HK-2 (cell line): ENCODE measurements around the gene STX18.
"Not testable (repeated sequence)": the region's sequence is repeated elsewhere in the genome, so short reads cannot be mapped to it uniquely, and the experiment has no call there.

Experiments used
- DNase-seq: peaks from one replicate; pipeline ENCODE4 v3.0.0-alpha.2; 2018; ENCODE audit not compliant: unreplicated experiment

Gene STX18

DNA sequence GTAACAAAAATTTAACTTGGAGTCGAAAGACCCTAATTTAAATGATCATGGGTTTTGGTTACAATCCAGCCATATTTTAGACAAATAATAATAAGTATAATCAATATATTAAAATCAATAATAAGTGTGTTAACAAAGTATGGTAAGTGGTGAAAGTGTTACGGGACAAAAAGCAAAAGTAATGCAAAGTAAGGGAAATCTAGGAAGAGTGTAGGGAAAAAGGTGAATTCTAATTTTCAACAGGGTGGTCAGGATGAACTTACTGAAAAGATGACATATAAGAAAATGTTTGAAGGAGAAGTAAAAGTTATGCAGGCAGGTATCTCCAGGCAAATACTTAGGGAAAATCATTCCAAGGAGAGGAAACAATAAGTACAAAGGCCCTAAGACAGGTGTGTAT lies 32.3 kb downstream of the STX18 start:
- DNase-seq: no peak

DNA sequence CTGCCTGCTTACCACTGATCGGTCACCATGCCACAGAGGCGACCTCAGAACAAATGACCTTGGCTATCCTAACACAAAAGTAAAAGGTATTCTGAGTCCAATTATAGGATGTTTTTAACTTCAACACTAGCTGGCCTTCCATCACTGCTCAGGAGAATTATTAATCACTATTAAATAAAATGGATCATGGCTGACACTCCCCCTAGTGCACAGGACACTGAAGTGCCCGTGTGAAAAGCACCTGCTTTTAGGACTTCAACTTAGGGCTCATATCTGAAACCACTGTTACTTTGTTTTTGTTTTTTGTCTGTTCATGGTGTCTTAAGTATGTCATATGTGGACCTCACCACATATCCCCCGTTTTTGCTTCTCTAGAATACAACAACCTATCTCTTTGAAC lies 33.9 kb downstream of the STX18 start:
- DNase-seq: peak; percentile 5

DNA sequence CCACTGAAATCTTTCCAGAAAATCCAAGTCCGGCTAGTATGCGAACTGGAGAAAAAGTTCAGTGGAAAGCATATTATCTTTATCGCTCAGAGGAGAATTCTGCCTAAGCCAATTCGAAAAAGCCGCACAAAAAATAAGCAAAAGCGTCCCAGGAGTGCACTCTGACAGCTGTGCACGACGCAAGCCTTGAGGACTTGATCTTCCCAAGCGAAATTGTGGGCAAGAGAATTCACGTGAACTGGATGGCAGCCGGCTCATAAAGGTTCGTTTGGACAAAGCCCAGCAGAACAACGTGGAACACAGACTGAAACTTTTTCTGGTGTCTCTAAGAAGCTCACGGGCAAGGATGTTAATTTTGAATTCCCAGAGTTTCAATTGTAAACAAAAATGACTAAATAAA lies 34.4 kb downstream of the STX18 start:
- DNase-seq: no peak

DNA sequence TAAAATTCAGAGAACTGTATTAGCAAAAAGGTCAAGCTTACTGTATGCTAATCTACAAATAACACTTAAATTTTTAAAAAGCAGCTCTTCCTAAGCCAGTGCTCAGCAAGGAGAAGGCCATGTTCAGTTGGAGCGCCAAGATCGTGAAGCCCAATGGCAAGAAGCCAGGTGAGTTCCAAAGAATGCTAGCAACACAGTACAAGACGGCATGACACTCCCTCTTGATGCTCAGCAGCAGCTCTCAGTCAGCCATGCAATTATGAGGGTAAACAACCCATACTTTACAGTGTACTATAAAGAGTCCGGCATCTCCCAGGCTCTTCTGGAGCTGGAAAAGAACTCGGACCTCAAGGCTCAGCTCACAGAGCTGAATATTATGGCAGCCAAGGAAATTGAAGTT lies 34.9 kb downstream of the STX18 start:
- DNase-seq: no peak

DNA sequence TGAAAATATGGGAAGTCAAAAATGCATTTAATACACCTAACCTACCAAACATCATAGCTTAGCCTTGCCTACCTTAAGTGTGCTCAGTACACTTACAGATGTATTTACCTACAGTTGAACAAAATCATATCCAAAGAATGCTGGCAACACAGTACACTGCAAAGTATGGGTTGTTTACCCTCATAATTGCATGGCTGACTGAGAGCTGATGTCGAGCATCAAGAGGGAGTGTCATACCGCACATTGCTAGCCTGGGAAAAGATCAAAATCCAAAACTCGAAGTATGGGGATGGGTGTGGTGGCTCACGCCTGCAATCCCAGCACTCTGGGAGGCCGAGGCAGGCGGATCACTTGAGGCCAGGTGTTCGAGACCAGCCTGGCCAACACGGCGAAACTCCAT lies 36.6 kb downstream of the STX18 start:
- DNase-seq: not testable (repeated sequence)

DNA sequence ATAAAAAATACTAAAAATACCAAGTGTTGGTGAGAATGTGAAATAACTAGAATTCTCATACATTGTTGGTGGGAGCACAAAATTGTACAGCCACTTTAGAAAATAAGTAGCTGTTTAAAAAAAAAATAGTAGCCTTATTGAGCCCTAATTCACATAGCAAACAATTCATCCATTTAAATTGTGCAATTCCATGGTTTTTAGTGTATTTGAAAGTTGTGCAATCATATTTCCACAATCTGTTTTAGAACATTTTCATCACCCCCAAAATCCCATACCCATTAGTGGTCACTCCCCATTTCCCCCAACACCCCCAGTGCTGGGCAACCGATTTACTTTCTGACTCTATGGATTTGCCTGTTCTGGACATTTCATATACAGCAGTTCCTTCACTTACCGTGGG lies 37.1 kb downstream of the STX18 start:
- DNase-seq: no peak

DNA sequence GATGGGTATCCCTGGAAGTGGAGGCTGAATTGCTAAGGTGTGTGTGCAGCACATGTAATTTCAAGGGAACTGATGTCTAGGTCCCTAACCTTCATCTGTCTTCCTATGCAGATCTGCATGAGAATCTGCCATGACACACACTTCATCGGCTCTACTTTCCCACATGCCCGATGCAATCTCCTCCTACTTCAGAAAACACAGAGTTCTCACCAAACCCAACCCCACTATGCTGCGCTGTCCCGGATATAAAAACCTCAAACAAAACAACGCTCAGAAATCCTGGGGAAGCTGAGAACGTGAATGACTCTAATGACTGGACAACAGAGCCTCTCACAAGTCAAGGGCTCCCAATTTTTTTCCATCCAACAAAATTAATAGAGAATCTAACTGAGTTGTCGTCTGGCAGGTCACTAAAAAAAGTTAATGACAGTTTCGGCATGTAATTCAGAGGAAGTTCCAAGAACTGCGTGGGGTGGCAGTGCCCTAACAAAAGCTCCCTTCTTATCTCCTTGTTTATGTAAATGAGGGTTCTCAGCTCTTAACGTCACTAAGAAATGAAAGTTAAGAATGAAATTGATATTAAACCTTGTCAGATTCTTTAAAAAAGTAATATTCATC lies 39.0 kb downstream of the STX18 start:
- no peak for DNase-seq

DNA sequence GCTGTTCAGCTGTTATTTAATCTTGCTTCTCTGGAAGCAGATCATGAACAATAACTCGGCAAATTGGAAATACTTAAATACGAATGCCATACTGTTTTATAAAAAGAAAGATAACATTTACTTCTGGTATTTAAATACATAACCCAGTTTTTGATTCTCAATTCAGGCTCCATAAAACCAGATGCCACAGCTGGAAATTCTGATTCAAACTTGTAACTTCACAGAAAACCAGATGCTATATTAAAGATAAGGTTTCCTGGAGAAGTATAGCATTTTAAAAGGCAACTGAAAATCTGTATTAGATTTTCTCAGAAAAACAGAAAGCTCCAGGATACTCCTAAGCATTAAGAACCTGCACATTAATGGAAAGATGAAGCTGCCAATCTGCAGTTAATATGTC lies 40.2 kb downstream of the STX18 start:
- no peak for DNase-seq

DNA sequence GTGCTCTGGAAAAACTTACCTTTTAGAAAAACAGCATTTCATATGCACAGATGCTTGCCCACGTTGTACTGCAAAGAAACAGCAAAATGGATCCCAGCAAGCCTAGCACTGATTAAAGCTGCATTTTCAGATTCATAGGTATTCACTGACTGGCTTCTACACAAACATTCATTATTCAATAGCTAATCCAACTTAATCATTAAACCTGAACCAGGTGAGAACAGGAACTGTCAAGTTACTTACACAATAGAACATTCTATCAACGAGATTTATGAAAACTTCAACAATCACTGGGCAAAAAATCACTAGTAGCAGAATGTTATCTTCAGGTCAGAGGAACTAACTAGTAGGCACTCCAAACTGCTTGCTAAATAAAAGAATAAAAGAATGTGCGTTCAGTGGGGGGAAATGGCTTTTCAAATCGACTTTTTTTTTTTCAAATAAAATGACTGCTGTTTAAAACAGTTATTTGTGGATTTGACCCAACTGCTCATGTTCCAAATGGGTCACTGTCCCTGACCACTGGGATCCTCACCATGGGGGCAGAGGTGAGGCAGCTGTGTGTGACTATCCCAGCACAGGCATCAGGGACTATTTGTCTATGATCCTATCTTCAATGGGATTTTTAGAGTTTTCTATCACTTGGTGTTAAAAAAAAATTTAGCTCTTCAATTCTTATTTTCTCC lies 42.3 kb downstream of the STX18 start:
- no peak for DNase-seq

DNA sequence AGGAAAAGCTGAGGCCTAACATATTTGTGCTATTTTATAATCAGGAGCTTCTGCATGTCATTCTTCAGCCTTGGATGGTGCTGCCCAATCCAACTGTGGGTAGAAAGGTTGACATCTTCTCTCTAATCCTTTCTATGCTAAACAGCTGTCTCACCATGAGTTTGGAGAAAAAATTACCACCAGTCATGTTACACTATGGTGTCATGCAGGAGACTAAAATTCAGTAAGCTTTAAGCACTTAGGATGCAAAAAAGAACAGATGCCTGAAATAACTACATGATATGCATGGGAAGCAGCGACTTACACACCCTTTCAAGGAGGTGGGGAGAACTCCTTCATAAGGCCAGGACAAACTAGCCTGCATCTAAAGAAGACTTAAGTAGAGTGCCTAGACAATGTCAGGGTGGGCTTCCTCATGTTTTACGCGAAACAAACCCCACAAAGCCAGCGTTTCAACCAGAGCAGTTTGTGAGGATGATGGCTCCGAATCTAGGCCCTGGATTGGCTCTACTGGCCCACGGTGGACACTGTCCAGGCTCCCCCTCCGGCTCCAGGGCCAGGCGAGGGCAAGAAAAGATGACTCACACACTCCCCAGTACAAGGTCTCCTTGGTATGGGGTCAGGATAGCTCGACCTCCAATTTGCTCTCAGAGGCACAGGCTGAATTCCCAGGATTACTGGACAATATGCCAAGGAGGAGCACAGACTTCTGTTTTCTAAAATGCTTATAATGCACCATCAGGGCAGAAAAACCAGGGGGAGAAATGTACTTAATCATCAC lies 45.1 kb downstream of the STX18 start:
- DNase-seq: no peak

DNA sequence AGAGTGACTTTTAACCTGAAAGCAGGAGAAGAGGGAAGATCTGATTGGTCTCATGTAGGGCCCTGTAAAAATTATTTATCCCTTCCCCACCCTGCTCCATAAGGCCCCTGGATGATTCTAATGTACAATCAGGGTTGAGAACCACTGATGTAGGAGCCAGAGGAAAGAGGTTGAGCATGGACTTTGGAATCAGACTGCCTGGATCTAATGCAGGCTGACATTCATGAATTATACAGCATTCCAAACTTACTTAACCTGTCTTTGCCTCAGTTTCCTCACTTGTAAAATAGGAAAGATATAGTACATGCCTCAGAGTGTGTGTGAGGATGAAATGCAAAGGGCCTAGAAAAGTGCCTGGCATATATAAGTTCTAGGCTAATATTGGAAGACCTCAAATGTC lies 47.0 kb downstream of the STX18 start:
- DNase-seq: no peak

DNA sequence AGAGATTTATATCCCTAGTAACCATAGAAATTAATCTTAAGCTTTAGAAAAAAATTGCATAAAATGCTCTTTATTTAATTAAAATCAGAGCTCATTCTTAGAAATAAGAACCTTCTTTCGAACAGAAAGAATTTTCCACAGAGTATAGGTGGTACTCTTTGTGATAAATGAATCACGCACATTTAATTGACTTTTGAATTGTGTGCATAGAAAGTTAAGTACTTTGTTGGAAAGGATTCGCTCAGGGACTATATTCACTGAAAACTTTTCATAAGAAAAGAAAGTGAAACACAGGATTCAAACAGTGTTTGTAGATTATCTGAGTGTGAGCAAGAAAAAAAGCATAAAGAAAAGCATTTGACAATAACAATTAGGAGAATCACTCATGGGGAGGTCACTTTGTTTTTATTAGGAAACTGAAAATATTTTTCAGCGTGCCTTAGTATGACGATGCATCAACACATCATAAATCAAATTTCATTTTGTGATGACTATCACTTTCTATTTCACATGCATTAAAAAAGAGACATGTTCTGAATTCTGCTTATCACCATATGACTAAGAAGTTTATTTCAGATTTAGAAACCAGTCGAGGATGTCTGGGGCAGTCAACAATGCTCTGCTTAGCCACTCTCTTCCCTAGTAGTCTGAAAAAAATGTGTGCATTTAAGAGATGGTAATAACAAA lies 49.5 kb downstream of the STX18 start:
- no peak for DNase-seq

DNA sequence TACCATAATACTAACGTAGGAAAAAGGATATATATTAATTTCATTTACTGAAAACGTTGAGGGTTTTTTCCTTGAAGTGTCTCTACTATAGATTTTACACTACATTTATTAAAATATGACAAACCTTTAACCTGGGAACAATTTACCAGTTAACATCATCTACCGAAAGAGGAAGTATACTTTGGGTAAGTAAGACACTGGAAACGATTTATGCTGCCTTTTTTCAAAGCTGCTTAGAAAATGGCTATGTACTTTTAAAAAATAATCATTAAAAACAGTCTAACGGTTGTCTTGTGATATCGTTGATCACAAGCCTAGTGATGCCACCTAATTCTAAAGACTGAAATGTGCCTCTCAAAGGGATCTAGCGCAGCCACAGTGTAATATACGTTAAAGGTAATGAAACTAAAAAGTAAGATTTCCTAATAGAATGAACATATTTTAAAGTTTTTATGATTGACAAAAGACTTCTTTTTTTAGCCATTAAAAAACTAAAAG lies 50.4 kb downstream of the STX18 start:
- DNase-seq: no peak

DNA sequence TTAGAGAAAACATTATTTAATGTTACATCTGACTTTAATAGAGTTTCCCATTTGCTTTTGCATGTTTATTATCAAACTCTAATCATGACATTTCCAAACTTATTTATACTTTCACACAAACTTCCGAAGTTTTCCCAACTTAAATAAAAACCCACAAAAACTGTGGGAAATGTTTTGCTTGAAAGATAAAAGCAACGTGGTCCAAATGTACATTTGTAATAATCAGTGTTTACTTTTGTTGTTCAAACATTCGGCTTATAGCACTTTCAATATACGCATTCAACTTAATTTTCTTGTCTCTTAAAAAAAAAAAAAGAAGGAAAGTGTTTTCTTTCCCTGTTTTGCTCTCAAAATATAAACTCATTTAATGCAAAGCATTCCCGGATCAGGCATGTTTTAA lies 51.0 kb downstream of the STX18 start:
- DNase-seq: no peak

DNA sequence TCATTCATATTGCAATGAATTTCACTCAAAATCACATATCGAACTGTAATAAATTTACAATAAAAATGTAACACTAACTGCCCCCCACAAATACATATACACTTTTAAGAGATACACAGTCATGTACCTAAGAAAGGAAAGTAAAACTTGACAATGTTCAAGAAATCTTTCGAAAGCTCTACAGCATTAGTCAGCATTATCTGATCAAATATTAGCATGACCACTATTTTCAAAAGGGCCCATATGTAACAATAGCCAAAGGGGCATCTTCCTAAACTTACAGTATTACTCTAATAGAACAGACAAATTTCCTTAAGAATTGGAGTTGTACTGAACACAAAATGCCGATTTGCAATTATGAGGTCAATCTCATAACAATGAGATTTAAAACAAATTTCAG lies 51.8 kb downstream of the STX18 start:
- DNase-seq: no peak

DNA sequence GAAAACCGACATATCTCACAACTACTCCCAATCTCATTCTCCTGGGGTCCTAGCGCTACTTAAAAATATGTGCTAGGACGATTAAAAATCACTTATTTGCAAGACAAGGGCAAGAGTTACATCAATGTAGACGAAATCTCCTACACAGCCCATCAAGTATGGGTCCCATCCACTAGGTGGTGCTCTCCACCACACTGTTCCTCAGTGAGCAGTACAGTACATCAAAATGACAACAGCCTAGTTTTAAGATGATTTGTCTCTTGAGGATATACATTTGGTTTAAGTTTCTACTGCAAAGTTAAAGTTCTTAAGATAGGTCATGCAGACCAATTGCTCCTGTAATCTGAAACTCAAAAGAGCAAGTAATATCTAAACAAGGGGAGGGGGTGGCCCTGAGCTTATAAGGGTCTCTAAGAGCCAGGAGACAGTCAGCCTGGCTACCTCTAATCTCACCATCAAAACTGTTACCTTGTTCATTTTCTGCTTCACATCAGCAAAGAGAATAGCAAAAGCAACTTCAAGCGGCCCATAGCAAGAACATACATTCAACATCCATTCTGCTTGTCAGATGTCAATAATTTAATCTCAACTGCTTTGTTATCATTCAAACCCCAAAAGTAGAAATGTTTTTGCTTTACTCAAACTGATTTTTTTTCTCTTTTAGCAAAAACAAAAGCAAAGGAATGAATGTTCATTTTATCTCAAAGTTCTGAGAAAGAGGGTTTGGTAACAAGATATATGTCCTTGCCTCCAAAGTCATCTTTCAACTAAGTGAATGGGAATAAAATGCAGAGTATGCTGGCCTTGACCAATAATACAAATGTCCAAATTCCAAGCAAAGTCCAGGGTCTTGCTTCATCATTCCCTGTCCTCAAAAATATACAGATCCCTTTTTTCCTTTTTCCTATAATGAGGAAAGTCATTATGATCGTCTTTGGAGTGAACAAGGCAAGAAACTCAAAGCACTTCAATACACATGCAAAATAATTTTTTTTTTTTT lies 53.1 kb downstream of the STX18 start:
- peak; percentile 55 for DNase-seq

DNA sequence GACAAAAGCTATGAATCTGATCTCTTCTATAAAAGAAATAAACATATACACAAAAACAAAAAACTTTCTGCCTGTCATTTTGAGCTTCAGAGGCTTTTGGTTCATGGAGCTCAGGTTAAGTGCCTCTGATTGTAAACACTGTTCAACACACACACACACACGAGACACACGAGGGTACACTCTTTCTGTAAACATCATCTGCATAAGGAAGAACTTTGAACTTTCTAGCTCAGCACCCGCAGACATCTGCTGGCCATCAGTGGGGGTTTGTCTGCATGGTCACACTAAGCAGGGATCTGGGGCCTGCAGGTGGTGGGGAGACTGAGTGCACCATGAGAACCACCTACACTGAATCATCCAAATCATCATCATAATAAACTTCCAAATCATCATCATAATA lies 54.9 kb downstream of the STX18 start:
- no peak for DNase-seq

DNA sequence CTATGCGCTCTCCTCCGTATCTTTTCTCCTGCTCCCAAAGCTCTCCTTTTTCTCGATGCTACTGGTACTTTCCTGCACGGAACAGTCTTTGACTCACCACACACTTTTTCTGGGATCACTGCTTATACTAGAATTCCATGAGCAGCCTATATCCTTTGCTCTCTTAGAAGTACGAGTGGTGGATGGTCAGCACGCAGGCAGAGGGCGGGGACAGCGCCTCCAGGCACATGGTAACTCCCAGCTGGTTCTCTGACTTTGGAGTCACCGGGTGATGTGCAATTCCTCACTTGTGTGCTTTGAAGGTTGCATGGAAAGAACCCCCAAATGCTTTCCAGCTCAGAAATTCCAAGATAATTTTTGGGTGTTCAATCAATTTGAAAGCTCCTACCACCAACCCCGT lies 56.0 kb downstream of the STX18 start:
- DNase-seq: no peak

DNA sequence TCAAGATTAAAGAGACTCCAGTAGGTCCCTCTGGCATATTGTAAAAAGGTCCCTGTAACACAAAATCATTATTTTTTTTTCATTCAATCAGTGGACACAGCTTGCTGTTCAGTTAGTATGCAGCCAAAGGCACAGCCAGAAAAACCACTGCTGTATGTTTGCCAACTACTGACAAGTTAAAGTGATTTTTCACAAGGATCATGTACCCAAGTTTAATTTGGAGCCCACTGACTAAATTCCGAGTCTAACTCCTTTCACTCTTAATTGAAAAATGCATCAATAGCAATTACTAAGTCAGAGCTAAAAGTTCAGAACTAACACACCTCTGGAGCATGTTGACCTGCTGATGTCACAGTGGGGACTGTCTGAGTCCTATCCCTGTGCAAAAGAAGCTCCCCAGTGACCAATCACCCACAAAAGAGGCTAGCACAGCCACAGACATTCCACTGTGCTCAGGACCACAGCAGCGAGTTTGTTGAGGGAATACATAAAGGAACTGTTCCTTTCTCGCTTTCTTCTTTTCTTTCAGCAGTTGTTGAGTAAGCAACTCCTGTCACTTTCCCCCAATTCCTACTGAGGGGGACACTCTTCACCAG lies 60.4 kb downstream of the STX18 start:
- no peak for DNase-seq

DNA sequence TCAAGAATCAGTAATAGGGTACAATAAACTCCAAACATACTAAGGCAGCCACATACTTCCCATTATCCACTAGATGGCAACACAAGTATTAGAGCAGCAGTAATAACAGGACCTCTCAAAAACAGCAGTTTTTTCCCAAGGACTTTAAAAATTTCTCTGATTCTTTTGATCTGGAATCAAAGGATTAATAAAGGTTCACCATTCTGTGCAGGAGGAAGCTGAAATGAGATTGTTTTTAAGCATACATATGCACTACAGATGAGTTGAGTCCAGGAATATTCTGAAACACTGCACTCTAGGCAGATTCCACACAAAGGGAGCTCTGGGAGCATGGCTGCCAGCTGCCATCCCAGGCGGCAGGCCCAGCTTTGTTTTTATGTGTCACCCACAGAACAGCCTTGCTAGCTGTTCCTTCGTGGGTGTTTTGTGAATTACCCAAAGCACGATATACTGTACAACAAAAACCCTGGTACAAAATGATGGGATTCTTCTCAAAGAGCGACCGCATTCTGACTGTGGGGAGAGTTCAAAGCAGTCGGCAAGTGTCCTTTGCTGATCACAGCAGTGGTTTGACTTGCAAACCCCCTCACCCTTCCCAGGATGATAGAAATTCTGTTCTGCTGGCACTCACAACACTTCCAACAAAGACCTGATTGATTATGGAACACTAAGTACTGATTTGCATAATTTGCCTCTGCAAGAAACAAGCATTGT lies 61.0 kb downstream of the STX18 start:
- DNase-seq: no peak
